Panc1 (cell line): ENCODE results near the gene LRRC61. TPM values are rescaled to one million over a fixed set of nuclear protein-coding genes. Genes with fewer than 3 reads are reported as not detected.

Source experiments
- ATAC-seq: fragments of 200-7000 bp; cut with Tn5 transposase; 2 replicates; pipeline ENCODE4 v1.9.1; 2020; ENCODE audit warnings: mild to moderate bottlenecking, moderate library complexity
- BruUV-seq: library from RNA; stranded (reverse); fragments of 400-500 nt; replicated peaks from 2 replicates; lab custom pipeline; 2021; lab: Mats Ljungman, UMichigan
- CTCF ChIA-PET: fragments of 300-600 bp; sonication (Branson Sonifier 250); formaldehyde crosslinking; loops from one replicate; lab custom pipeline; 2022; ENCODE audit warnings: antibody characterized with exemption; lab: Charles Lee
- POLR2A ChIA-PET: fragments of 300-600 bp; sonication (Branson Sonifier 250); formaldehyde crosslinking; loops from one replicate; lab custom pipeline; 2022; ENCODE audit warnings: antibody characterized with exemption; lab: Charles Lee
- DNase-seq: peaks from one replicate; pipeline ENCODE4 v3.0.0-alpha.2; 2010; ENCODE audit warnings: low read depth, low spot score
- H3K27ac ChIP-seq: 2 replicates; pipeline ENCODE4 v1.5.1; 2011; ENCODE audit warnings: mild to moderate bottlenecking, low read length, inconsistent platforms
- H3K27me3 ChIP-seq: fragments of 200-500 bp; sonication (Bioruptor generic); 2 replicates; pipeline ENCODE4 v1.6.0; 2014; ENCODE audit warnings: low read length, inconsistent platforms; ENCODE audit not compliant: control insufficient read depth, insufficient read depth
- H3K36me3 ChIP-seq: fragments of 200-500 bp; sonication (Bioruptor generic); 2 replicates; pipeline ENCODE4 v1.5.1; 2014; ENCODE audit warnings: inconsistent platforms, mild to moderate bottlenecking, low read length, moderate library complexity; ENCODE audit not compliant: control insufficient read depth, insufficient read depth
- H3K4me1 ChIP-seq: 2 replicates; pipeline ENCODE4 v1.5.1; 2011; ENCODE audit warnings: inconsistent platforms, mild to moderate bottlenecking, low read length, moderate library complexity; ENCODE audit not compliant: control insufficient read depth, insufficient read depth
- H3K4me3 ChIP-seq, 2 experiments: 2 replicates each; pipeline ENCODE4 v1.5.1; 2011 to 2012; ENCODE audit warnings: low read depth in 2 of 2, low read length in 2 of 2, mild to moderate bottlenecking in 2 of 2, inconsistent platforms in 1 of 2, moderate library complexity in 1 of 2
- H3K9me3 ChIP-seq: fragments of 200-500 bp; sonication (Bioruptor generic); 2 replicates; pipeline ENCODE4 v1.5.1; 2014; ENCODE audit warnings: low read depth, mild to moderate bottlenecking, inconsistent platforms, low read length, moderate library complexity; ENCODE audit not compliant: control insufficient read depth, insufficient read depth
- CTCF ChIP-seq: fragments of 450-650 bp; IDR thresholded peaks from 2 replicates; pipeline ENCODE4 v1.5.1; 2017; ENCODE audit warnings: mild to moderate bottlenecking
- POLR2AphosphoS5 ChIP-seq: IDR thresholded peaks from 2 replicates; pipeline ENCODE4 v1.6.1; 2012; ENCODE audit warnings: mild to moderate bottlenecking, low read depth, low read length, moderate library complexity
- SIN3A ChIP-seq: IDR thresholded peaks from 2 replicates; pipeline ENCODE4 v1.6.1; 2012; ENCODE audit warnings: low read depth, mild to moderate bottlenecking, low read length, moderate library complexity, borderline replicate concordance; ENCODE audit not compliant: insufficient read depth
- TCF7L2 ChIP-seq: IDR thresholded peaks from 2 replicates; pipeline ENCODE4 v1.6.1; 2011; ENCODE audit warnings: mild to moderate bottlenecking, low read depth, low read length, inconsistent platforms
- in situ Hi-C: cut with HindIII; loops from 2 replicates; pipeline ENCODE4 v1.10.0; 2016; ENCODE audit warnings: low sequenced_read_pairs, low pct_unique_long_range_greater_than_20kb
- intact Hi-C: fragments of 100-400 bp; cut with micrococcal nuclease; formaldehyde crosslinking; loops from one replicate; pipeline ENCODE4 v1.10.0; 2022; ENCODE audit not compliant: unreplicated experiment
- total RNA-seq: library from RNA; stranded (reverse); gene quantifications from one replicate; pipeline ENCODE4 v1.2.1, GENCODE V29; 2021; ENCODE audit not compliant: unreplicated experiment
- TF ChIP-seq, protein P1 (sequence below), 2 experiments: IDR thresholded peaks; 2 replicates each; pipeline ENCODE4 v1.6.1; 2011 to 2012; ENCODE audit warnings: low read depth in 2 of 2, control low read depth in 1 of 2, low read length in 1 of 2, mild to moderate bottlenecking in 1 of 2, moderate library complexity in 1 of 2; ENCODE audit not compliant: insufficient read depth in 1 of 2

Gene LRRC61
- total RNA-seq, 1 experiment from 2014 or later, result 13.8 TPM

DNA sequence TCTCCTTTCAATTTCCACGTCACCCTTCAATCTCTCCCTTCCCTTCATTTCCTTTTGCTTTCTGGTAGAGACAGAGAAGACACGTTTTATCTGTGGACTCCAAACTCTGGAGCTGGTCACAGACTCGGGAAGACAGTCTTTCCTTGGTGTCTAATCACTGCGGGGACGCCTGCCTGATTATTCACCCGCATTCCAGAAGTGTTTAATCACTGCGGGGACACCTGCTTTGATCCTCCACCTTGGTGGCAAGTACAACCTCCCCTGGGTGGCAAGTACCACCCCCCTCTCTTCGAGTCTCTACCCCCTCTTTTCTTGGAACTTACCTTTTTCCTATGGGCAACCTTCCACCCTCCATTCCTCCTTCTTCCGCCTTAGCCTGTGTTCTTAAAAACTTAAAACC lies 15.3 kb upstream of the LRRC61 start:
- Histone ChIP-seq H3K4me3 (no peak overlapping the region), H3K27ac (no peak overlapping the region), H3K27me3 (no peaks in the 10 kb centered on the region), H3K4me1 (no peaks in the 10 kb centered on the region), H3K9me3 (no peaks in the 10 kb centered on the region), H3K36me3 (no peaks in the 10 kb centered on the region)
- ChIA-PET CTCF (no interaction called here), POLR2A (no interaction called here)
- DNase-seq (no peak), ATAC-seq (no peak)
- in situ Hi-C loops, result no loop called here
- intact Hi-C loops, result no loop called here
- no TSS peak for BruUV-seq
- no peak for TF ChIP-seq SIN3A
- no peak for TF ChIP-seq TCF7L2
- TF ChIP-seq, protein P1, sequence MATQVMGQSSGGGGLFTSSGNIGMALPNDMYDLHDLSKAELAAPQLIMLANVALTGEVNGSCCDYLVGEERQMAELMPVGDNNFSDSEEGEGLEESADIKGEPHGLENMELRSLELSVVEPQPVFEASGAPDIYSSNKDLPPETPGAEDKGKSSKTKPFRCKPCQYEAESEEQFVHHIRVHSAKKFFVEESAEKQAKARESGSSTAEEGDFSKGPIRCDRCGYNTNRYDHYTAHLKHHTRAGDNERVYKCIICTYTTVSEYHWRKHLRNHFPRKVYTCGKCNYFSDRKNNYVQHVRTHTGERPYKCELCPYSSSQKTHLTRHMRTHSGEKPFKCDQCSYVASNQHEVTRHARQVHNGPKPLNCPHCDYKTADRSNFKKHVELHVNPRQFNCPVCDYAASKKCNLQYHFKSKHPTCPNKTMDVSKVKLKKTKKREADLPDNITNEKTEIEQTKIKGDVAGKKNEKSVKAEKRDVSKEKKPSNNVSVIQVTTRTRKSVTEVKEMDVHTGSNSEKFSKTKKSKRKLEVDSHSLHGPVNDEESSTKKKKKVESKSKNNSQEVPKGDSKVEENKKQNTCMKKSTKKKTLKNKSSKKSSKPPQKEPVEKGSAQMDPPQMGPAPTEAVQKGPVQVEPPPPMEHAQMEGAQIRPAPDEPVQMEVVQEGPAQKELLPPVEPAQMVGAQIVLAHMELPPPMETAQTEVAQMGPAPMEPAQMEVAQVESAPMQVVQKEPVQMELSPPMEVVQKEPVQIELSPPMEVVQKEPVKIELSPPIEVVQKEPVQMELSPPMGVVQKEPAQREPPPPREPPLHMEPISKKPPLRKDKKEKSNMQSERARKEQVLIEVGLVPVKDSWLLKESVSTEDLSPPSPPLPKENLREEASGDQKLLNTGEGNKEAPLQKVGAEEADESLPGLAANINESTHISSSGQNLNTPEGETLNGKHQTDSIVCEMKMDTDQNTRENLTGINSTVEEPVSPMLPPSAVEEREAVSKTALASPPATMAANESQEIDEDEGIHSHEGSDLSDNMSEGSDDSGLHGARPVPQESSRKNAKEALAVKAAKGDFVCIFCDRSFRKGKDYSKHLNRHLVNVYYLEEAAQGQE (IDR thresholded peaks at IDR 0.05; ENCODE audit: insufficient read depth in 1 of 2, low read depth in 2 of 2, low read length in 1 of 2), result no peak
- TF ChIP-seq CTCF, result no peak
- no peak for TF ChIP-seq POLR2AphosphoS5

- Histone ChIP-seq H3K4me1 (no peaks in the 10 kb centered on the region), H3K9me3 (no peaks in the 10 kb centered on the region), H3K36me3 (no peaks in the 10 kb centered on the region), H3K4me3 (no peak overlapping the region), H3K27me3 (no peaks in the 10 kb centered on the region), H3K27ac (no peak overlapping the region)
- BruUV-seq, result no TSS peak
- TF ChIP-seq CTCF, result no peak
- TF ChIP-seq SIN3A, result no peak
- TF ChIP-seq, protein P1 (IDR thresholded peaks at IDR 0.05; ENCODE audit: insufficient read depth in 1 of 2, low read depth in 2 of 2, low read length in 1 of 2), result no peak
- no peak for TF ChIP-seq POLR2AphosphoS5
- TF ChIP-seq TCF7L2, result no peak
- ATAC-seq (no peak), DNase-seq (no peak)
- POLR2A ChIA-PET, result no interaction called here
- intact Hi-C loops (no loop called here), in situ Hi-C loops (no loop called here)
- CTCF ChIA-PET, result no interaction called here
These were observed 14.6 kb upstream of the LRRC61 start for GRCh38 chr7:150308575-150308974.
